Fibroblast of pulmonary artery (primary cell): ENCODE results near the gene MAPK8.

Experiments used
- DNase-seq: peaks from one replicate; pipeline ENCODE4 v3.0.0-alpha.2; 2010; ENCODE audit warnings: low read depth
- H3K4me3 ChIP-seq: replicated peaks from 2 replicates; pipeline ENCODE4 v1.5.1; 2011; ENCODE audit warnings: low read depth, mild to moderate bottlenecking, control low read depth, low read length, moderate library complexity
- TF ChIP-seq, protein P1 (sequence below): IDR thresholded peaks from 2 replicates; pipeline ENCODE4 v1.5.1; 2011; ENCODE audit warnings: mild to moderate bottlenecking, control low read depth, low read length, inconsistent platforms; ENCODE audit errors: missing control alignments

MAPK8 gene

DNA sequence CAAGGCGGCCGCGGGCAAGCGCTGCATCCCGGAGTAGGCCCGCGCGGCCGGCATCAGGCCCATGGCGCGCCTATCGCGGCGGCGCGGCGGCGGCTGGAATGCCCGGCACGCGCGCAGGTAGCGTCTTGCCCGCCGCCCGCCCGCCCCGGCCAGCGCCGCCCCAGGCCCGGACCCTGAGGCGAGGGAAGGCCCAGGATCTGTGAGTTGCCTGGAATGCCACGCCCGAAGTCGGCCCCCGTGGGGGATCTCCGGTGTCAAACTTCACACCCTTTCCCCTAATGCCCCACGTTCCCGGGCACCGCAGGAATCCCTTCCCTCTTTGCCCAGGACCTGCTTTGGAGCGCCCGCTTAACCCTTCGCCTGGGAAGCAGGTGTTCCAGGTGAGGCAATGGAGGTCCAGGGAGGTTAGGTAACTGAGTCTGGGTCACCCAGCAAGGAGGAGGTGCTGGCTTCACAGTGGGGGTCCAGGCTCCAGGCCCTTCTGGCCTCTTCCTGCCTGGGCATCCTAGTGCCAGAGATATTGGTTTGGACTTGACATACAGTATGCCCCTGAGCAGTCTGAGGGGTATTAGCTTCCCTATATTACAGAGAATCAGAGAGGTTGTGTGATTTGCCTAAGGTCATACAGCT is 160.2 kb downstream of the MAPK8 start:
- DNase-seq, result no peak
- TF ChIP-seq, protein P1, sequence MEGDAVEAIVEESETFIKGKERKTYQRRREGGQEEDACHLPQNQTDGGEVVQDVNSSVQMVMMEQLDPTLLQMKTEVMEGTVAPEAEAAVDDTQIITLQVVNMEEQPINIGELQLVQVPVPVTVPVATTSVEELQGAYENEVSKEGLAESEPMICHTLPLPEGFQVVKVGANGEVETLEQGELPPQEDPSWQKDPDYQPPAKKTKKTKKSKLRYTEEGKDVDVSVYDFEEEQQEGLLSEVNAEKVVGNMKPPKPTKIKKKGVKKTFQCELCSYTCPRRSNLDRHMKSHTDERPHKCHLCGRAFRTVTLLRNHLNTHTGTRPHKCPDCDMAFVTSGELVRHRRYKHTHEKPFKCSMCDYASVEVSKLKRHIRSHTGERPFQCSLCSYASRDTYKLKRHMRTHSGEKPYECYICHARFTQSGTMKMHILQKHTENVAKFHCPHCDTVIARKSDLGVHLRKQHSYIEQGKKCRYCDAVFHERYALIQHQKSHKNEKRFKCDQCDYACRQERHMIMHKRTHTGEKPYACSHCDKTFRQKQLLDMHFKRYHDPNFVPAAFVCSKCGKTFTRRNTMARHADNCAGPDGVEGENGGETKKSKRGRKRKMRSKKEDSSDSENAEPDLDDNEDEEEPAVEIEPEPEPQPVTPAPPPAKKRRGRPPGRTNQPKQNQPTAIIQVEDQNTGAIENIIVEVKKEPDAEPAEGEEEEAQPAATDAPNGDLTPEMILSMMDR, result no peak
- no peak overlapping the region for H3K4me3 ChIP-seq

DNA sequence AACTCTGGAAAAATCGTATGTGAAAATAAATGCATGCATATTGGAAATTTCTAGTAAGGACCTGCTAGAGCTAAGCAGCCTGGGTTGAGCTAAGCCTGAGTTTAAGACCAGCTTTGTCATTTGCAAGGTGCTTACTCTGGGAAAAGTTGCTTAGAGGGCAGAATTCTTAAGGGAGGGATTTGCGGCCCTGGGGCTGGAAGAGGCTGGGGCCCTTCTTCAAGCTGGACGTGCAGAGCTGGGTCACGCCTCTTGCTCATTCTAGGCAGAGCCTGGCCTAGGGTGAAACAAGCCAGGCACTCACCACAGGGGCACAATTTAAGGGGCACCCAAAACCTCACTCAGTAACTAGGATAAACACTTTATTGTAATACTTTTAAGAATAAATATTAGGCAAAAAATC is 161.2 kb downstream of the MAPK8 start:
- H3K4me3 ChIP-seq, result no peak overlapping the region
- TF ChIP-seq, protein P1, result no peak
- no peak for DNase-seq

DNA sequence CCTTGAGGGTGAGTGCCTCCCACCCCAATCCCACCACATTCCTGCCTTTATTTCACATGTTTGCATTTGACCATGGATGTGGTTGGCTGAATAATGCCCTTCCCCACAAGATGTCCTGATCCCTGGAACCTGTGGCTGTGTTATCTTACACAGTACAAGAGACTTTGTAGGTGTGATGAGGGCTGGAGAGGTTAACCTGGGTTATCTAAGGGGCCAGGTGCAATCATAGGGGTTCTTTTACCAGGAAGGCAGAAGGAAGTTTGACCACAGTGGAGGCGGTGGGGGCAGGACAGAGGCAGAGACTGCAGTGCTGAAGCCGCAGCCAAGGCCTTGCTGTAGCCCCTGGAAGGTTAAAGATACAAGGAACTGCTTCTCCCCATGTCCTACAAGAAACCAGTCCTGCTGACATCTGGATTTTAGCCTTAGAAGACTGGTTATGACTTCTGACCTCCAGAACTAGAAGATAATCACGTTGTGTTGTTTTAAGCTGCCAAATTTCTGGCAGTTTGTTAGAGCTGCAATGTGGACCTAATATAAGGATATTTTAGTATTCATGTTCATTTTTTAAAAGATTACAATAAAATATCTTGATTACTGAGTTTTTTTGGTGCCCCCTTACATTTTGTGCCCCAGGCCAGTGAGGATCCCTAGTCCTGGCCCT is 161.8 kb downstream of the MAPK8 start:
- no peak for DNase-seq
- no peak overlapping the region for H3K4me3 ChIP-seq
- TF ChIP-seq, protein P1, result no peak

DNA sequence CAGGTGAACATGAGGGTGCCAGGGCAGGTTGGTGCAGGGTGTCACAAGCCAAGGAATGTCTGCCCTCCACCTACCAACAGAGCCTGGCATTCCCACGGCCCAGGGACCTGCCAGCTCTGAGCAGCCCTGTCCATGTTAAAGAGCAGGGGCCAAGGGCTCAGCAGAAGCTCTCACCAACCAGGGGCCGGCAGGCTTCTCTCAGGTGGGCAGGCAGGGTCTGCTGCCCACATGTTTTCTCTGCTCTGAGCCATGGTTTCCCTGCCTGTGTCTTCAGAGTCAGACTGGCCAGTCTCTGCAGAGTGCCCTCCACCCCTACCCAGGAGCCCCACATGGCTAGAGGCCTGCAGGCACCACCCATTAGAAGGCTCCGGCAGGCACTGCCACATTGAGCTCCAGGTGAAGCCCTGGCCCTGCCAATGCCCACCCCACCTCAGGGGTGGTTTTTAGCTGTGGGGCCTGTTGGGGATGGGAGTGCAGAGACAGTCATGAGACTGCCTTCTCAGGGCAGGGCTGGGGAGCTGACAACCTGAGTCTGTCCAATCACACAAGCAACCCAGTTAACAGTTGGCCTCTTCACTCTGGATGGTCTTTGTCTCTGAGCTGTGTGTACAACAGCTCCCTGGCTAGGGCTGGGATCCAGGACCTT is 162.5 kb downstream of the MAPK8 start:
- DNase-seq, result no peak
- TF ChIP-seq, protein P1, result no peak
- H3K4me3 ChIP-seq, result no peak overlapping the region

DNA sequence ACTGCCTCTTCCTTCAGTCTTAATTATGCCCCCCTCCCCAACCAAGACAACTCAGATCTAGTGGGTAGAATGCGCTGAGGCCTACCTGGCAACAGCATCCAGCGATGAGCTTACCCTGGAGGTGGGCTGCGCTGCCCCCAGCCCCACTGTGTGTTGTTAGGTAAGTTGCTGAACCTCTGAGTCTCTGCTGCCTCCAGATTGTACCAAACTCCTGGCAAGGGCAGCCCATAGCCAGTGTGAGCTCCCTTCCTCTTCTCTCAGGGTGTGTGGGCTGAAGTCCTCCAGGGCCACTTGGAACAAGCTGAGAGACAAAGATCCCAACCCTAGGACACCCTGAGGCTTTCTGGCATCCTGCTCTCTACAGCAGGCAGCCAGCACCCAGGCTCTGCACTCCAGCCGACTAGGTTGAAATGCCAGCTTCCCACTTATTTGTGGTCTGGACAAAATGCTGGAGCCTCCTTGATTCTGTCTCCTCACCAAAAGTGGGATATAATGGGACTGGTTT is 163.1 kb downstream of the MAPK8 start:
- TF ChIP-seq, protein P1, result no peak
- no peak for DNase-seq
- H3K4me3 ChIP-seq, result no peak overlapping the region

DNA sequence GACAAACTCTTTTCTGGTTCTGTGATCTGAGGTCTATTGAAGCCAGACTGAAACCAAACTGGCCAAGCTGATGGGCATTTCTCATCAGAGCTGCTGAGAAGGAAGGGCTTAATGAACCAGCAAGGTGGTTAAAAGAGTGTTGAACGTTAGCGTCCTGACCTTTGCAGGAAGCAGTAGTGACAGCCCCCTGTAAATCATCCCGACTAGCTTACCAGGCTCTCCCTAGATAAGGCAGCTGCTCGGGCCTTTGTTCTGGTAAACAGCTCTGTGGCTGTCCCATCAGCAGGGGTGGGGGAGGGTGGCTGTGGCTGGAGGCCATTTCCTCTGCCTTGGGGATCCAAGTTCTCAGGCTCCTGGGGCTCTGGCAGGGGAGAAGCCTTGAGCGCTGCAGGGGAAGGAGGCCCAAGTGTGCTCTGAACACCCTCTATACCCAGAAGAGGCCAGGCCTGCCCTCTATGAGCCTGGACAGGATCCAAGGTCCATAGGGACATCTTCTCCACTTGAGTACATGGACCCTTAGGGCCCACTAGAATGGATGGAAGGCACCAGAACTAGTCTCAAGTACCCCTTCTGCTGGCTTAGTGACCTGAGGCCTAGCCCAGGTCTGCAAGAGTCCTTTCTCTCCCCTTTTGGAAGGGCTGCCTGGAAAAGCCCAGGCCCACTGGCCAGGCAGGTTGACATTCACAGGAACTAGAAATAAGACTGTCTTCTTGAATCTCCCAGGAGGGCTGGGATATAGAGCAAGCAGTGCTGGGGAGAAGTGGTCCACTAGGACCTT is 163.8 kb downstream of the MAPK8 start:
- TF ChIP-seq, protein P1, result no peak
- DNase-seq, result peak; percentile 53
- H3K4me3 ChIP-seq, result no peak overlapping the region
